Measurements from ENCODE around the gene CFAP157.
"Not testable (repeated sequence)": the region's sequence is repeated elsewhere in the genome, so short reads cannot be mapped to it uniquely, and the experiment has no call there.

The CFAP157 gene

GRCh38 chr9:127735530-127736185, 28.9 kb downstream of the CFAP157 start:
- no peak for DNase-seq (ENCODE audit: low read depth in 2 of 2)

- DNase-seq (ENCODE audit: low read depth in 2 of 2): no peak
These were observed 31.9 kb downstream of the CFAP157 start for GRCh38 chr9:127738666-127739065.

- DNase-seq (ENCODE audit: low read depth in 2 of 2): no peak
These were observed 33.0 kb downstream of the CFAP157 start for GRCh38 chr9:127739614-127740330.

GRCh38 chr9:127741831-127742434, 35.1 kb downstream of the CFAP157 start:
- no peak for DNase-seq (ENCODE audit: low read depth in 2 of 2)

DNA sequence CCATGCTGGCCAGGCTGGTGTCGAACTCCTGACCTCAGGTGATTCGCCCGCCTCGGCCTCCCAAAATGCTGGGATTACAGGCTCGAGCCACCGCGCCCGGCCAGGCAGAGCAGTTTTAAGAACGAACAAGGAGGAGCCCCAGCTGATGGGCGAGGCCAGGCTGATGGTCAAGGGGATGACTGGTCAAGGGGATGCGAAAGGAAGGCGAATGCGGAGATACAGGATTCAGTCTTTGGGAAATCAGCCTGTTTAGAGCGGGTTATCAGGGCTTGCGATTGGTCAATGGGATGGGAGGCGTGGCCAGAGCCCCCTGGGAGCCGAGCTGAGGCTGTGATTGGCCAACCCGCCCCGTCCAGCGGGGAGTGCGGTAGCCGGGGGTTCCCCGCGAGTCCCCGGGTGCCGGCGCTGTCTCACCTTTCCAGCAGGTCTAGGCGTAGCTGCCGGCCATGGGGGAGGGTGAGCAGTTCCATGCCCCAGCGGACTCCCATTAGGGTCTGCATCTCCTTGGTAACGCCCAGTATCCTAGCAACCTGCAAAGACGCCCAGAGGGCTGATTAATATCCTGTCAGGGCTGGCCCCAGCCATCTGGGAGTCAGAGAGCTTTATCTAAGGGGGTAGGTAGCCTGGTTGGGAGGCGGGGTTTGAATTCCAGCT, 35.8 kb downstream of the CFAP157 start:
- DNase-seq (ENCODE audit: low read depth in 2 of 2): no peak

DNA sequence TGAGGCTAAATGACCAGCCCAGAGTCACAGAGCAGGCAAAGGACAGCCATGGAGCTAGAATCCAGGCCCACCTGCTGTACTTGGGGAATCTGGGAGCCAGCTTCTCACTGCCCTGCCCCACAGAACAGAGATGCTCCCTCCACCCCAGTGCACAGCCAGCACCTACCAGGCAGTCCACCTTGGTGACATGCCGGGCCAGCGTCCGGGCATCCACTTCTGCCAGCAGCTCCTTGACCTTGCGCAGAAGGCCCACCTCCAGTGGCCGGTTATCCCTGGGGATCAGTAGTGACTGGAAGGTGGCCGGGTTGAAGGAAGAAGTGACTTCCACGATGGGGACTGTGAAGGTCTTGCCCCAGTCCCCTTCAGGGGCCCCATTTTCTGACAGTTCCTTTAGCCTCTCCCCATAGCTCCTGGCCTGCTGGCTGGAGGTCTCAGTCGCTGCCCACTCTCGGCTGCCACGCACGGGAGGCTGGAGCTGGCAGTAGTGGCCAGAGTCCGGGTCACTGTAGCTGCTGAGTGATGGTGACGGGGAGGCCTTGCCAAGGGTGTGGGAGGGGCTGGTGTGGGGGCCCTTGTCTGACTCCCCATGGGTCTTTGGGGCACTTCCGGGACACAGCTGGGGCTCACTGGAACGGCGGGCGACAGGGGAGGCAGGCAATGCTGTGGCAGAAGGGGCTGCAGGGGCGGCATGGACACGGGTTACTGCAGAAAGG, 37.8 kb downstream of the CFAP157 start:
- DNase-seq (ENCODE audit: low read depth in 2 of 2): no peak

DNA sequence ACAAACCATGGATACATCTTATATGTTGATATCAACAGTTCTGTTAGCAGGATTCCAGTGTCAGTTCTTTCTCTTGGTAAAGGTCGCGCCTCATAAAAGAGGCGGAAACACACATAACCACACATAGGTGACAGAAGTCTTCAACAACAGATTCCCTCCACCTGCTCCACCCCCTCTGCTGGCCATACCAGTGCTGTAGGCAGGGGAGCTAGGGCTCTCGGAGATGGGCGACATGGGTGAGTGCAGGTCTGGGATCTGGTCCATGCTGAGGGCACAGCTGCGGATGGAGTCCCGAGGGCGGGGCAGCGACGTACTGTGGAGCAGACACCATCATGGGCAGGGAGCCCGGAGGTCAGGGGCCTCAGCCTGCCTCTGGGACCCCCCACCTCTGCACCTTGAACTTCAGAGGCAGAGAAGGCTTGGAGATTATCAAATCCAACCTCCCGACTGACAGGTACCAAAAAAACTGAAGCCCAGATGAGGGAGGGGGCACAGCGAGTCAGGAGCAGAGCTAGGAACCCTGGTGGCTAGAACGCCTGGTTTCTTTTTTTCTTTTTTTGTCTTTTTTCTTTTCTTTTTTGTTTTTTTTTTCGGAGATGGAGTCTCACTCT, 40.3 kb downstream of the CFAP157 start:
- DNase-seq (ENCODE audit: low read depth in 2 of 2): no peak

DNA sequence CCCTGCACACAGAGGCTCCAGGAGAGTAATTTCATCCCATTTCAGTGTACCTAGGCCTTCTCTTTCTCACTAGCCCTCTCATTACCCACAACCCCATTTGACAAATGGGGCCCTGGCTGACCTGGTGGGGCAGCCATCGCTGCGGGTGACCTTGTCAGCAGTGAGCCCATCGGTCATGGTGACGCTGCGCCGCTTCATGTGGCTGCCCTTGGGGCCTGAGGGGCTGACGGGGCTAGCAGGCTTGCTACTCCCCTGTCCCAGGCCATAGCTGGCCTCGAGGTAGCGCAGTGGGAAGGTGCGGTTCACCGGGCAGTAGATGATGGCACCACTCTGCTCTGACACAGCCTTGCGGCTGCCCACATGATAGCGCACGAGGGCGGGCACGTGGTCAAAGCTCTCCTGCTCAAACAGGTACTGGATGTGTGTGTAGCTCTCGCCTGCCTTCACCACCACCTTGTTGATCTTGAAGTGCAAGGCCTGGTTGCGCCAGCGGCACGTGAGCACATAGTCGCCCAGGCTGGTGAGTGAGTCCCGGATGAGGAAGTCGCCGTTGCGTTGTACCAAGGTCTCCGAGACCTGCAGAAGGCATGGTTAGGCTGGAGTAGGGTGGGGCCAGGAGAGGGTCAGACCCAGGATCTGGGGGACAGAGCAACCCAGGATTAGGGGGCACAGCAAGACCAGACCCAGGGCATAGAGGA, 42.5 kb downstream of the CFAP157 start:
- DNase-seq (ENCODE audit: low read depth in 2 of 2): no peak

GRCh38 chr9:127751269-127752054, 44.7 kb downstream of the CFAP157 start:
- no peak for DNase-seq (ENCODE audit: low read depth in 2 of 2)

DNA sequence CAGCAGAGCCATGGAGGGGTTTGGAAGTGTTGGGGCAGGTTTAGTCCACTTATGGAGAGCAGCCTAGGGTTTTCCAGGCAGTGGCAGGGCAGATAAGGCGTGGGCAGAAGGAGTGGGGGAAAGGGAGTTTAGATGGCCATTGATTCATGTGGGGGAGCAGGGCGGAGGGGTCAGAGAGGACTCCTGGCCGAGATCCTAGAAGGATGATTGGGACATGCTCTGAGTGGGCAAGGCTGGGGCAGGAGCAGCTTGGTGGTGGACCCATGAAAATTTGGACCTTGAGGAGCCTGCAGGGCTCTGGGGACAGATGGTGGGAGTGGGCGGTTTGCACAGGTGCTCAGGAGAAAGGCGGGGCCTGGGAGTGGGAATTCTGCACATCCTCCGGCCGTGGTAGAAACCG, 46.4 kb downstream of the CFAP157 start:
- no peak for DNase-seq (ENCODE audit: low read depth in 2 of 2)

DNA sequence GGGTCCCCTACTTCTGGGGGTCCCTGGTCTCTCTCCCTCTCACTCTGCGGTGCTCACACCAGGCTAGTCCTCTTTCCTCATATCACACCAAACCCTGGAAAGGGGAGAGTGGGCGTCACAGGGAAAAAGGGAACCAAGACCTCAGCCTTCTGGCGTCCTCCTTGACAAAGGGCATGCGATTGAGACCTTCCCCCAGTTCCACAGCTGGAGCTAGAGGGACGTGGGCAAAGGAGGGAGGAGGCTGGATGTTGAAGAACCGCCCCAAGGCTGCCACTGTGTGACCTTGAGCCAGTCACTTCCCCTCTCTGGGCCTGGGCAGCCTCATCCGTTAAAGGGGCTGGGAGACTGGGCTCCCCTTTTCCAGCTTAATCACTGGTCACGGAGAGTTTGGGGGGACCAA, 46.8 kb downstream of the CFAP157 start:
- no peak for DNase-seq (ENCODE audit: low read depth in 2 of 2)

DNA sequence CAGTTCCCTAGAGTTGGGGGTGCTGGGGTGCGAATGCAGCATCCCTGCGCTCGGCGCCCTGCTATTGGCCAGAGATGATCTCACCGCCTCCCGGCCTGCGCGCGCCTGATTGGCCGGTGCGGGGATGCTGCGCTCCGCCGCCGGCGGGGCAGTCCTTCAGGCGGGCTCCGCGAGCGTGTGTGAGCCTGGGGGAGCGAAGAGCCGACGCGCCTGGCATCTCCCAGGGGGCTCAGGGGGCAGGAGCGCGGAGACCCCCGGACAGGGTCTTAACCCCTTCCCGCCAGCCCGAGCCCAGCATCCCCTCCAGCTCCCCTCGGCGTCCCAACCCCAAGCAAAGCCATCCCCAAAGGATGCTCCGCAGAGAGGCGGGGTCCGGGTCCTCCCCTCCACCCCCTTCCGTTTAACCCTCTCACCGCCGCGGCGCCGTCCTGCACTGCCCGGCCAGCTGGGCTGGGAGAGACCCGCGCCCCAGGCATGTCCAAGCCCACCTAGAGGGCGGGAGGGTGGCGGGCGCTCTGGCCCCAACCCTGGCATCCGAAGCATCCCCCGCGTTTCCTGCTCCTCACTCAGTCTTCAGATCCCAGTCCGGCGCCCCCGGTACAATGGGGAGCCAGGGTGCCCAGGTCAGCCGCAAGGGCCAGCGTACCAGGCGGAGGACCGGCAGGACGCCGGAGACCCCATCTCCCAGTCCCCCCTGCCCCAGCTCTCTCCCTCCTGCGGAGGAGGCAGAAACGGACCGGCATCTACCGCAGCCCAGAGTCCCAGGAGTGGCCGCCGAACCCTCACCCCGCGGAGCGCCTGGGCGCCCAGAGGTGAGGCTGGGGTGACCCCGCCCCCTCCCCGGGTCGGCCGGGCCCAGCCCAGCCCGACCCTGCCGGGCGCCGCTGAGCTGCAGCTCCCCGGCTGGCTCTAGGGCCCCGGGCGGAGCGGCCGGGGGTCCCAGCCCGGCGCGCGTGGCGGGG, 47.6 kb downstream of the CFAP157 start:
- no peak for DNase-seq (ENCODE audit: low read depth in 2 of 2)

GRCh38 chr9:127755061-127756060, 48.6 kb downstream of the CFAP157 start:
- DNase-seq (ENCODE audit: low read depth in 2 of 2): no peak

DNA sequence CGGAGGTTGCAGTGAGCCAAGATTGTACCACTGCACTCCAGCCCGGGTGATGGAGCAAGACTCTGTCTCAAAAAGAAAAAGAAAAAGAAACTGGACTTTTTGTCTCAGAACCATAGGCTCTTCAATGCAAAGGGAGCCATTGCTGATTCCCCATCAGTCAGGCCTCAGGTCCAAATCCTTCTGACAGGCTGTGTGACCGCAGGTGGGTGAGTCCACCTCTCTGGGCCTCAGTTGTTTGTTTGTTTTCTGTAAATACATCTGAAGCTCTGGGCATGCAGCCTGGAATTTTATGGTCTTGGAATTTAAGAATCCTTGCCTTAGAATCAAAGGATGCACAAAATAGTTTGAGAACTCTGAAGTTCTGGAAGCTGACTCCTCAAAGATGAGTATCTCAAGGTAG, 49.4 kb downstream of the CFAP157 start:
- DNase-seq (ENCODE audit: low read depth in 2 of 2): no peak

- not testable (repeated sequence) for DNase-seq (ENCODE audit: low read depth in 2 of 2)
These were observed 50.0 kb downstream of the CFAP157 start for GRCh38 chr9:127756776-127757175.

DNA sequence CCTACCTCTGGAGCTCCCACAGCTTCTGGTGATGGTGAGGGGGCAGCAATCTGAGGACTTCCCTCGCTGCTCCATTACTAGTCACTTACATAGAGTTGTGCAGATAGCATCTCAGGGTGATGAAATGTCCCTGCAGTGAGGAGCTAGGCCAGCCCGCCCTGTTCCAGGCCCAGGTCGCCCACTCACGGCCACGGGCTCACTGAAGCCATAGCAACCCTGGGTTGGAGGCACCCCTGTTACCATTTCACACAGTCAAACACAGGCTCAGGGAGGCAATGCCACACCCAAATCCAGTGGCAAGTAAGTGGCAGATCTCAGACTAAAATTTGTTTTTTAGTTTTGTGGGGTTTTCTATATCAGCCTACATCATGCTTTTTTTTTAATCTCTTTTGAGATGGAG, 52.1 kb downstream of the CFAP157 start:
- DNase-seq (ENCODE audit: low read depth in 2 of 2): no peak

GRCh38 chr9:127761061-127761460, 54.3 kb downstream of the CFAP157 start:
- no peak for DNase-seq (ENCODE audit: low read depth in 2 of 2)

DNA sequence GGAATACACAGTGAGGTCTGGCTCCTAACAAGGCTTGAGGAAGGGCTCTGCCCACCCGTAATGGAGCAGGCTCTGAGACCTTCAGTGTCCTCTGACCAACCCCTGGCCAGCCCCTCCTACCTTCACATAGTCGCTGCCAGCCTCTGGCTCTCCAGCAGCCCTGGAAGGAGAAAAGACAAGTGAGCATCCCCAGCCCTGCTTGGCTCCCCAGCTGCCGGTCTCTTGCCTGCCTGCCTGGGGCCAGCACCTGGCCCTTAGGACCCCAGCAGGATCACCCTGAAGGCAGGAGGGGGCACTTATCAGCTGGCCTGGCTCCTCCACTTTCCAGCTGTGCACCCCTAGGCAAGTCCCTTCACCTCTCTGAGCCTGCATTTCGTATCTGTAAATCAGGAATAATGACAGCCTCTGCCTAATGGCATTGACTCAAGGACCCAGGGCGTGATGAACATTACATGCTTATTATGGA, 54.7 kb downstream of the CFAP157 start:
- no peak for DNase-seq (ENCODE audit: low read depth in 2 of 2)
